Mesothelial cell of epicardium (in vitro differentiated cells): ENCODE measurements around the gene B4GALT7. TPM values are rescaled to one million over a fixed set of nuclear protein-coding genes. Genes with fewer than 3 reads are reported as not detected.

Source experiments
- DNase-seq, 2 experiments: peaks; one replicate each; pipeline ENCODE4 v3.0.0; 2021; ENCODE audit warnings: low spot score in 2 of 2; ENCODE audit not compliant: unreplicated experiment in 2 of 2
- H3K27ac Mint-ChIP-seq: 2 replicates; pipeline ENCODE4 v1.8.0; 2021; ENCODE audit warnings: mixed read lengths
- H3K27me3 Mint-ChIP-seq: 2 replicates; pipeline ENCODE4 v1.8.0; 2021; ENCODE audit warnings: low read depth, mixed read lengths
- H3K36me3 Mint-ChIP-seq: 2 replicates; pipeline ENCODE4 v1.8.0; 2021; ENCODE audit warnings: mixed read lengths
- H3K4me1 Mint-ChIP-seq: 2 replicates; pipeline ENCODE4 v1.8.0; 2021; ENCODE audit warnings: mixed read lengths
- H3K4me3 Mint-ChIP-seq: 2 replicates; pipeline ENCODE4 v1.8.0; 2021; ENCODE audit warnings: mild to moderate bottlenecking, moderate library complexity, mixed read lengths
- H3K9me3 Mint-ChIP-seq: 2 replicates; pipeline ENCODE4 v1.8.0; 2021; ENCODE audit warnings: mixed read lengths
- CTCF ChIP-seq: fragments of 200-600 bp; sonication (generic); IDR thresholded peaks from one replicate; pipeline ENCODE4 v1.5.0; 2021; ENCODE audit warnings: antibody characterized with exemption; ENCODE audit not compliant: unreplicated experiment
- total RNA-seq: library from RNA; stranded (reverse); gene quantifications from 3 replicates; pipeline ENCODE4 v1.2.1, GENCODE V29; 2021

Gene B4GALT7
- total RNA-seq, 1 donor from 2014 or later, result 37.4 TPM

- H3K36me3 Mint-ChIP-seq, result no peaks in the 10 kb centered on the region
- H3K27ac Mint-ChIP-seq, result peak overlapping the region; percentile 50
- H3K9me3 Mint-ChIP-seq, result no peaks in the 10 kb centered on the region
- H3K4me3 Mint-ChIP-seq, result no peak overlapping the region
- H3K27me3 Mint-ChIP-seq, result no peaks in the 10 kb centered on the region
- H3K4me1 Mint-ChIP-seq, result peaks cover 2% of the 10 kb centered on the region
- peak; percentile 72 for TF ChIP-seq CTCF
- DNase-seq, result peak; percentile 62 to 84
Measured at GRCh38 chr5:177607452-177608192, 7.7 kb downstream of the B4GALT7 start.

- Mint-ChIP-seq H3K36me3 (no peaks in the 10 kb centered on the region), H3K9me3 (no peaks in the 10 kb centered on the region), H3K4me1 (peaks cover 2% of the 10 kb centered on the region), H3K27me3 (no peaks in the 10 kb centered on the region), H3K27ac (no peak overlapping the region), H3K4me3 (no peak overlapping the region)
- no peak for DNase-seq
- TF ChIP-seq CTCF, result no peak
Measured at GRCh38 chr5:177608243-177609075, 8.5 kb downstream of the B4GALT7 start.

GRCh38 chr5:177609076-177610059 is 9.4 kb downstream of the B4GALT7 start:
- no peak overlapping the region for H3K4me3 Mint-ChIP-seq
- DNase-seq, result no peak

GRCh38 chr5:177610131-177610769 is 10.3 kb downstream of the B4GALT7 start:
- H3K4me3 Mint-ChIP-seq, result no peak overlapping the region
- no peaks in the 10 kb centered on the region for H3K27me3 Mint-ChIP-seq
- DNase-seq, result no peak
- peaks cover 2% of the 10 kb centered on the region for H3K4me1 Mint-ChIP-seq
- H3K36me3 Mint-ChIP-seq, result no peaks in the 10 kb centered on the region
- no peak for TF ChIP-seq CTCF
- no peak overlapping the region for H3K27ac Mint-ChIP-seq
- H3K9me3 Mint-ChIP-seq, result no peaks in the 10 kb centered on the region

More at GRCh38 chr5:177609076-177610059, 9.4 kb downstream of the B4GALT7 start:
- no peak for TF ChIP-seq CTCF
- Mint-ChIP-seq H3K27ac (no peak overlapping the region), H3K9me3 (no peaks in the 10 kb centered on the region), H3K4me1 (peaks cover 2% of the 10 kb centered on the region), H3K27me3 (no peaks in the 10 kb centered on the region), H3K36me3 (no peaks in the 10 kb centered on the region)
